IMR-90 (cell line): ENCODE data around the gene CST3. TPM values are rescaled to one million over a fixed set of nuclear protein-coding genes. Genes with fewer than 3 reads are reported as not detected.

Source experiments
- ATAC-seq: fragments of 200-7000 bp; cut with Tn5 transposase; 2 replicates; pipeline ENCODE4 v1.9.1; 2020; ENCODE audit warnings: low read depth, mild to moderate bottlenecking, moderate library complexity
- BruUV-seq: library from RNA; stranded (reverse); fragments of 400-500 nt; replicated peaks from 2 replicates; lab custom pipeline; 2021; lab: Mats Ljungman, UMichigan
- CTCF ChIA-PET: fragments of 300-600 bp; formaldehyde crosslinking; extraction: SDS; loops from one replicate; lab custom pipeline; 2021; ENCODE audit warnings: antibody characterized with exemption; lab: Yijun Ruan, JAX
- POLR2A ChIA-PET: fragments of 300-600 bp; sonication (Branson Sonifier 250); formaldehyde crosslinking; loops from one replicate; lab custom pipeline; 2022; ENCODE audit warnings: antibody characterized with exemption; ENCODE audit not compliant: unreplicated experiment; lab: Charles Lee
- DNase-seq: peaks from one replicate; pipeline ENCODE4 v3.0.0; 2013
- H2AFZ ChIP-seq: replicated peaks from 2 replicates; pipeline ENCODE3; 2013; ENCODE audit warnings: low read length, mild to moderate bottlenecking; ENCODE audit not compliant: poor library complexity
- H2AK5ac ChIP-seq: 2 replicates; pipeline ENCODE4 v1.6.1; 2013; ENCODE audit warnings: low read depth, low read length, inconsistent platforms
- H2AK9ac ChIP-seq: replicated peaks from 2 replicates; pipeline ENCODE3; 2013; ENCODE audit warnings: mild to moderate bottlenecking, low read depth, low read length, moderate library complexity; ENCODE audit not compliant: poor library complexity
- H2BK120ac ChIP-seq: 2 replicates; pipeline ENCODE4 v1.6.1; 2013; ENCODE audit warnings: low read depth, low read length, inconsistent platforms
- H2BK15ac ChIP-seq: 3 replicates; pipeline ENCODE4 v1.6.1; 2013; ENCODE audit warnings: low read depth, low read length, inconsistent platforms
- H2BK20ac ChIP-seq: 2 replicates; pipeline ENCODE4 v1.6.1; 2013; ENCODE audit warnings: low read depth, mild to moderate bottlenecking, inconsistent platforms, low read length, moderate library complexity
- H2BK5ac ChIP-seq: 2 replicates; pipeline ENCODE4 v1.6.1; 2013; ENCODE audit warnings: mild to moderate bottlenecking, low read depth, low read length, inconsistent platforms; ENCODE audit not compliant: poor library complexity, severe bottlenecking
- H3K14ac ChIP-seq: replicated peaks from 2 replicates; pipeline ENCODE4 v1.6.1; 2013; ENCODE audit warnings: low read depth, low read length, inconsistent platforms
- H3K18ac ChIP-seq: 2 replicates; pipeline ENCODE4 v1.6.1; 2013; ENCODE audit warnings: low read depth, low read length, control low read depth
- H3K23ac ChIP-seq: 2 replicates; pipeline ENCODE4 v1.6.1; 2013; ENCODE audit warnings: low read depth, low read length, inconsistent platforms
- H3K27ac ChIP-seq: 2 replicates; pipeline ENCODE4 v1.5.1; 2013; ENCODE audit warnings: mild to moderate bottlenecking, control low read depth, low read length; ENCODE audit not compliant: insufficient read depth
- H3K27me3 ChIP-seq: 2 replicates; pipeline ENCODE4 v1.6.1; 2013; ENCODE audit warnings: low read length; ENCODE audit not compliant: control insufficient read depth, insufficient read depth
- H3K36me3 ChIP-seq: 2 replicates; pipeline ENCODE4 v1.6.1; 2013; ENCODE audit warnings: low read length, mixed read lengths; ENCODE audit not compliant: control insufficient read depth, insufficient read depth
- H3K4ac ChIP-seq: 2 replicates; pipeline ENCODE4 v1.6.1; 2013; ENCODE audit warnings: low read depth, low read length, inconsistent platforms
- H3K4me1 ChIP-seq: 2 replicates; pipeline ENCODE4 v1.6.1; 2013; ENCODE audit warnings: low read length, mixed read lengths; ENCODE audit not compliant: control insufficient read depth, insufficient read depth
- H3K4me2 ChIP-seq: 2 replicates; pipeline ENCODE4 v1.6.1; 2013; ENCODE audit warnings: low read depth, mild to moderate bottlenecking, control low read depth, low read length, moderate library complexity
- H3K4me3 ChIP-seq: 2 replicates; pipeline ENCODE4 v1.5.1; 2013; ENCODE audit warnings: low read depth, mild to moderate bottlenecking, control low read depth, low read length, moderate library complexity; ENCODE audit not compliant: insufficient read depth
- H3K56ac ChIP-seq: 2 replicates; pipeline ENCODE4 v1.6.1; 2013; ENCODE audit warnings: low read length, inconsistent platforms; ENCODE audit not compliant: insufficient read depth; ENCODE audit errors: extremely low read depth
- H3K79me1 ChIP-seq, 2 experiments: 2 replicates each; pipeline ENCODE4 v1.6.1; 2013; ENCODE audit warnings: low read length in 2 of 2, inconsistent platforms in 1 of 2, low read depth in 1 of 2
- H3K9ac ChIP-seq: 2 replicates; pipeline ENCODE4 v1.6.1; 2013; ENCODE audit warnings: low read depth, low read length, control low read depth
- H3K9me1 ChIP-seq: 2 replicates; pipeline ENCODE4 v1.6.1; 2013; ENCODE audit warnings: low read length, inconsistent platforms; ENCODE audit not compliant: insufficient read depth
- H3K9me3 ChIP-seq: 2 replicates; pipeline ENCODE4 v1.6.1; 2013; ENCODE audit warnings: low read length; ENCODE audit not compliant: control insufficient read depth, insufficient read depth
- H4K20me1 ChIP-seq: 2 replicates; pipeline ENCODE4 v1.6.1; 2013; ENCODE audit warnings: low read length, inconsistent platforms; ENCODE audit not compliant: insufficient read depth
- H4K5ac ChIP-seq: 2 replicates; pipeline ENCODE4 v1.6.1; 2013; ENCODE audit warnings: mild to moderate bottlenecking, low read depth, low read length, control low read depth
- H4K8ac ChIP-seq, 2 experiments: 2 replicates each; pipeline ENCODE4 v1.6.1; 2013; ENCODE audit warnings: low read depth in 2 of 2, low read length in 2 of 2, control low read depth in 1 of 2, inconsistent platforms in 1 of 2
- H4K91ac ChIP-seq: 2 replicates; pipeline ENCODE4 v1.6.1; 2013; ENCODE audit warnings: low read depth, low read length, inconsistent platforms; ENCODE audit not compliant: insufficient read depth
- BHLHE40 ChIP-seq: fragments of 150-350 bp; IDR thresholded peaks from 2 replicates; pipeline ENCODE4 v1.6.1; 2016; ENCODE audit warnings: mild to moderate bottlenecking, low read depth, low read length
- CHD1 ChIP-seq: IDR thresholded peaks from 2 replicates; pipeline ENCODE4 v1.6.1; 2012; ENCODE audit warnings: low read depth, low read length, improper control_type of control experiment
- ELK1 ChIP-seq: fragments of 150-350 bp; IDR thresholded peaks from 2 replicates; pipeline ENCODE4 v1.6.1; 2016; ENCODE audit warnings: low read depth, mild to moderate bottlenecking, low read length, moderate library complexity, borderline replicate concordance
- MAZ ChIP-seq: IDR thresholded peaks from 2 replicates; pipeline ENCODE4 v1.6.1; 2012; ENCODE audit warnings: low read depth, mild to moderate bottlenecking, low read length, improper control_type of control experiment, moderate library complexity, borderline replicate concordance
- MXI1 ChIP-seq: IDR thresholded peaks from 2 replicates; pipeline ENCODE4 v1.6.1; 2012; ENCODE audit warnings: low read depth, mild to moderate bottlenecking, low read length, moderate library complexity, borderline replicate concordance
- NFE2L2 ChIP-seq: fragments of 150-350 bp; IDR thresholded peaks from 2 replicates; pipeline ENCODE4 v1.6.1; 2016; ENCODE audit warnings: low read depth, mild to moderate bottlenecking, low read length
- POLR2A ChIP-seq: IDR thresholded peaks from 2 replicates; pipeline ENCODE4 v1.6.1; 2012; ENCODE audit warnings: mild to moderate bottlenecking, low read depth, low read length
- RAD21 ChIP-seq: IDR thresholded peaks from 2 replicates; pipeline ENCODE4 v1.6.1; 2012; ENCODE audit warnings: low read length, improper control_type of control experiment
- RCOR1 ChIP-seq: IDR thresholded peaks from 2 replicates; pipeline ENCODE4 v1.6.1; 2012; ENCODE audit warnings: mild to moderate bottlenecking, low read length, improper control_type of control experiment; ENCODE audit not compliant: insufficient replicate concordance
- SMC3 ChIP-seq: fragments of 150-350 bp; IDR thresholded peaks from 2 replicates; pipeline ENCODE4 v1.6.1; 2016; ENCODE audit warnings: low read depth, mild to moderate bottlenecking, antibody characterized with exemption, low read length, moderate library complexity
- WGBS, 2 experiments: methylation state at CpG; one replicate each; pipeline versions ENCODE4 v1.1.5 to v1.1.7; 2013; ENCODE audit warnings: missing lambda C conversion rate in 2 of 2; ENCODE audit not compliant: insufficient read length in 1 of 2; ENCODE audit errors: extremely low coverage in 2 of 2; 5-methylcytosine and 5-hydroxymethylcytosine counted together
- dilution Hi-C: fragments of 300-500 bp; cut with HindIII; formaldehyde crosslinking; loops from one replicate; pipeline ENCODE4 v1.14.3; 2018; ENCODE audit warnings: low sequenced_read_pairs; ENCODE audit not compliant: unreplicated experiment
- in situ Hi-C: fragments of 300-500 bp; cut with MboI; formaldehyde crosslinking; loops from 3 replicates; pipeline ENCODE4 v1.14.3; 2019; ENCODE audit warnings: low sequenced_read_pairs, inconsistent platforms, mixed read lengths
- intact Hi-C: fragments of 100-400 bp; cut with micrococcal nuclease; formaldehyde crosslinking; loops from 2 replicates; pipeline ENCODE4 v1.10.0; 2022
- polyA plus RNA-seq, 3 experiments: library from polyadenylated mRNA; depleted of rRNA; stranded (reverse); fragments of >200 nt; gene quantifications; 2 replicates each; pipeline ENCODE4 v1.2.3, GENCODE V29; 2012; ENCODE audit warnings: low replicate concordance in 1 of 3
- total RNA-seq: library from RNA; depleted of rRNA; stranded (reverse); fragments of >200 nt; gene quantifications from 2 replicates; pipeline ENCODE4 v1.2.3, GENCODE V29; 2012
- TF ChIP-seq, protein P1 (sequence below): conservative IDR thresholded peaks from 2 replicates; pipeline ENCODE4 v1.5.1; 2012; ENCODE audit warnings: mild to moderate bottlenecking, low read depth, low read length, improper control_type of control experiment

Gene CST3
- total and polyA plus RNA-seq, 2 of the 4 experiments (the other 2 are of a cell fraction), result 26.0 to 471 TPM

DNA sequence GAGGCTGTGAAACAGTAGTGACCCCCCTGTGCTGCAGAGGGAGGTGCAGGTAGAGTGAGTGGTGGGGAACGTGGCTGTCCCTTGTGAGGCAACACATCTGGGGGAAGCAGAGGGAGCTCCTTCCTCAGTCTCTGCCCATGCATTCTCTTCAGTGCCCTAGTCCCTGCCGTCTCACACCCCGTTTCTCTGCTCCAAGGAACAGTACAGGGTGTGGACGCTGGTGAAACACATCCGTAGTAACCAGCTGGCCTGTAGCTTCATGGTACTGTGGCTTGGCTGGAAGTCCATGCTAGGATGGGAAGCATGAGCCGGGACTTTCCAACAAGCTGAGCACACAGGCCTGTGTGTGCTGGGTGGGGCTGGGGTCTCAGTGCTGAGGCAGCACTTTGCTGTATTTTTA, 25.4 kb upstream of the CST3 start:
- Histone ChIP-seq H3K27me3 (peaks cover 6% of the 10 kb centered on the region), H3K9me1 (no peaks in the 10 kb centered on the region), H2BK15ac (no peak overlapping the region), H2BK20ac (no peak overlapping the region), H4K5ac (no peak overlapping the region), H3K9me3 (no peaks in the 10 kb centered on the region), H2BK5ac (no peak overlapping the region), H4K8ac (no peak overlapping the region), H2BK120ac (no peak overlapping the region), H3K4ac (no peak overlapping the region), H2AK5ac (no peak overlapping the region), H3K23ac (no peak overlapping the region), H3K18ac (no peak overlapping the region), H2AFZ (no peak overlapping the region), H3K36me3 (no peaks in the 10 kb centered on the region), H3K4me3 (no peak overlapping the region), H2AK9ac (no peak overlapping the region), H3K14ac (no peak overlapping the region), H3K56ac (no peak overlapping the region), H3K4me1 (peaks cover 5% of the 10 kb centered on the region), H3K79me1 (no peaks in the 10 kb centered on the region), H3K4me2 (no peak overlapping the region), H3K9ac (no peak overlapping the region), H4K20me1 (no peaks in the 10 kb centered on the region), H3K27ac (no peak overlapping the region), H4K91ac (no peak overlapping the region)
- no TSS peak for BruUV-seq
- ATAC-seq, result no peak
- ChIA-PET POLR2A (no interaction called here), CTCF (no interaction called here)
- in situ Hi-C loops, result loop anchor here (10.0 kb wide), 1 partner anchor 332 kb away; no protein-coding TSS in a partner anchor
- dilution Hi-C loops, result no loop called here
- DNase-seq, result no peak
- WGBS, 2 experiments, result no CpG with 5 or more reads among the region's 6 CpGs
- TF ChIP-seq ELK1, result no peak
- no peak for TF ChIP-seq POLR2A
- no peak for TF ChIP-seq BHLHE40
- TF ChIP-seq, protein P1, sequence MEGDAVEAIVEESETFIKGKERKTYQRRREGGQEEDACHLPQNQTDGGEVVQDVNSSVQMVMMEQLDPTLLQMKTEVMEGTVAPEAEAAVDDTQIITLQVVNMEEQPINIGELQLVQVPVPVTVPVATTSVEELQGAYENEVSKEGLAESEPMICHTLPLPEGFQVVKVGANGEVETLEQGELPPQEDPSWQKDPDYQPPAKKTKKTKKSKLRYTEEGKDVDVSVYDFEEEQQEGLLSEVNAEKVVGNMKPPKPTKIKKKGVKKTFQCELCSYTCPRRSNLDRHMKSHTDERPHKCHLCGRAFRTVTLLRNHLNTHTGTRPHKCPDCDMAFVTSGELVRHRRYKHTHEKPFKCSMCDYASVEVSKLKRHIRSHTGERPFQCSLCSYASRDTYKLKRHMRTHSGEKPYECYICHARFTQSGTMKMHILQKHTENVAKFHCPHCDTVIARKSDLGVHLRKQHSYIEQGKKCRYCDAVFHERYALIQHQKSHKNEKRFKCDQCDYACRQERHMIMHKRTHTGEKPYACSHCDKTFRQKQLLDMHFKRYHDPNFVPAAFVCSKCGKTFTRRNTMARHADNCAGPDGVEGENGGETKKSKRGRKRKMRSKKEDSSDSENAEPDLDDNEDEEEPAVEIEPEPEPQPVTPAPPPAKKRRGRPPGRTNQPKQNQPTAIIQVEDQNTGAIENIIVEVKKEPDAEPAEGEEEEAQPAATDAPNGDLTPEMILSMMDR, result no peak
- TF ChIP-seq RCOR1, result no peak
- TF ChIP-seq MXI1, result no peak
- no peak for TF ChIP-seq RAD21
- TF ChIP-seq CHD1, result no peak
- TF ChIP-seq NFE2L2, result no peak
- TF ChIP-seq MAZ, result no peak
- no peak for TF ChIP-seq SMC3
- intact Hi-C loops, result loop anchor here (10.0 kb wide), 1 partner anchor 62 kb away; no protein-coding TSS in a partner anchor
